Stimulated activated CD4-positive, alpha-beta T cell treated with anti-CD3 and anti-CD28 coated beads, Interleukin-1b, Interleukin-23, amount 100 ng/mL, for 4 hours (primary cell): ENCODE results near the gene NOS3.
A peak's percentile ranks its signal among the peaks of the same experiment; 100 is the strongest.

Experiments
- DNase-seq, 2 donors: peaks; one replicate each; pipeline ENCODE4 v3.0.0-alpha.2; 2020; ENCODE audit warnings: low read depth in 2 of 2

The NOS3 gene

DNA sequence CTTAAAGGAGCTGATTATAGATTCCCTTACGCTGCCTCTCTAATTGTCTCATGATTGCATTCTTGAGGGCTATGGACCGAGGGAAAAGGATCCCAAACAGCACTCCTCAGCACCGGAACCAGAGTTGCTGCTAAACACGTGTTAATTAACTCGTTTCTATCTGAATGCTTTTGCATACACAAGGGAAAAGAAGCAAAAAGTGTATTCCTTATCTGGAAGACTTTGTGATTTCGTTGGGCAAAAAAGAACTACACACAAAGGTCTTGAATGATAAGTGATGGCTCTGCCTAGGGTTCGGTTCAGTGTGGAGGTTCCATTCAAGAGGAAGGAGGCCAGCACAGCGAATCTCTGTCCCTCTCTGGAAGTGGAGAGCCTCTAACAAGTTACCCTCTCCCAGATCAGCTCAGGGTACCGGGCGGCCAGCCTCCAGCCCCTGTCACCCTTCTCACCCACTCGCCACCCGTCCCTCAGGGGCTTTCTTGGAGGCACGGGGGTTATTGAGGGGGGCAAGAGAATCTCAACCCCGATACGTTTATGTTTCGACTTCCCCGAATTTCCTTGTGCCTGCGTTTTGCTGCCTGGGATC is 68.1 kb downstream of the NOS3 start:
- DNase-seq = no peak

DNA sequence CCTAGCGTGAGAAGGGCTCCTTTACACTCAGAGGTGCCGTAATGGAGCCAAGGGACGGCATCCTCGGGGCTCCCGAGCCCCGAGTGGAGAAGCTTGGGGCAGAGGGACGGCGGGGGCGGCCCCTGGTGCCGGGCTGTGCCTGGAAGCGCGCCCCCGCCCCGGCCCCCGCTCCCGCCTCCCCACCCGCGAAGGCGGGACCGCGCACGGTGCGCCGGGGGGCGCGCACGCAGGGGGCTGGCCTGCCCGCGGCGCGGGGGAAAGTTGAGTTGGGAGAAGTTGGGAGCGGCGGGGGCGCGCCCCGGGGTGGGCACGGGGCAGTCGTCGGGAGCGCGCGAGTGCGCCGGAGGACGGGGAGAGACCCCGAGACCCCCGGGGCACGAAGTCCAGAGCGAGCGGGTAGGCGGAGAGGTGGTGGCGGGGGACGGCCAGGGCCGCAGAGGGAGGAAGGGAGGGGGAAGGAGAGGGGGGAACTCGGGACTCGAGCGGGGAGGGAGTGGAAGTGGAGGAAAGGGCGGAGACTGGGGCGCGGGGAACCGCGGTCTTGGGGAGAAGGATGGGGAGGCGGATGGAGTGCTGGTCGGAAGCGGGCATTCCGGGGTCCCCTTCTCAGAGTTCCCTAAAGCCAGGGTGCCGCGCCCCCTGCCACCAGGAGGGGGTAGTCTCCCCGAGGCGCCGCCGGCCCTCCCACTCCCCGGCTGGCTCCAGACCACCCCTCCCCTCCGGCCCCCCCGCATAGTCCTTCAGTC is 68.7 kb downstream of the NOS3 start, which contains the start of gene SLC4A2:
Gene SLC4A2 (plus strand): TSS at position 223 of the 746 bp plus-strand sequence. CDS start 2,399 bp downstream, outside the sequence.
- DNase-seq = peak; percentile 58 to 69

GRCh38 chr7:151060113-151060415 is 69.2 kb downstream of the NOS3 start:
- DNase-seq = no peak

- no peak for DNase-seq
Measured at GRCh38 chr7:151060416-151061212, 69.8 kb downstream of the NOS3 start.

DNA sequence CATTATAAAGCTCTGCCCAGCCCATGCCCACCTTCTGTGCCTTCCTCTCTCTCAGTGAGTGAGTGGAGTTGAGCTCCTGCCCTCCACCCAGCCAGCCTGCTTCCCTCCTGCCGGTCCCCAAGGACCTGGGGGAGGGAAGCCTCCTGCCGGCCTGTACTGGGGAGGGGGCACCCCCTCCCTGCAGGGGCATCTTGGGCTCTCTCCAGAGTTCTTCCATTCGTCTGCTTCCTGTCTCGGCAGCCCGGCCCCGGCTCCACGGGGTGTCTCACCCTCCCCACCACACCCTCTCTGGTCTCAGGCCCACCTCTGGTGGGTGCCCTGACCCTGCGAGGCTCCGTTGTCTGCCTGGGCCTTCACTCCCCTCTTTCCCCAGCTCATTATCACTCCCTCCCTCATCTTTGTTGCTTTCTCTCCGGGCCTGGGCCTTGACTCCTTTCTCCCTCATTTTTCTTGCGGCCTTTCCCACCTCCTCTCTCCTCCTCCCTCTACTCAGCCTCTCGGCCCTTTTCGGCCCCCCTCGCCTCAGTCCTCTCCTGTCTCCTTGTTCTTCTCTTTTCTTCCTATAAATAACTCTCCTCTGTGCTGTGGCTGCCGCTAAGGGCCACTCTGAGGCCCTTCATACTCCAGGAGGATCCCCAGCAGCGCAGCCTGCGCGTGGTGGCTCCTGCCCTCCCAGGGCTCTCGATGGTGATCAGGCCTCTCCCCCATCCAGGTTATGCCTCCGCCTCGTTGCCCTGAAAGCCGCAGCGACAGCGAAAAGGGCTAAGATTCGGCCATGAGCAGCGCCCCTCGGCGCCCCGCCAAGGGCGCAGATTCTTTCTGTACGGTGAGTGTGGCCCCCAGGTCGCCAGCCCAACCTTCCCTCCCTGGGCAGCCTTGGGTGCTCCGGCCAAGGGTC is 70.6 kb downstream of the NOS3 start:
- DNase-seq = no peak

GRCh38 chr7:151062111-151062398 is 71.2 kb downstream of the NOS3 start:
- no peak for DNase-seq

- DNase-seq = no peak
Measured at GRCh38 chr7:151062399-151063211, 71.8 kb downstream of the NOS3 start.

- no peak for DNase-seq
Measured at GRCh38 chr7:151063212-151063561, 72.4 kb downstream of the NOS3 start.
